ENCODE data around the gene RPL36.
"Not testable (repeated sequence)": the region's sequence is repeated elsewhere in the genome, so short reads cannot be mapped to it uniquely, and the experiment has no call there.

The RPL36 gene

DNA sequence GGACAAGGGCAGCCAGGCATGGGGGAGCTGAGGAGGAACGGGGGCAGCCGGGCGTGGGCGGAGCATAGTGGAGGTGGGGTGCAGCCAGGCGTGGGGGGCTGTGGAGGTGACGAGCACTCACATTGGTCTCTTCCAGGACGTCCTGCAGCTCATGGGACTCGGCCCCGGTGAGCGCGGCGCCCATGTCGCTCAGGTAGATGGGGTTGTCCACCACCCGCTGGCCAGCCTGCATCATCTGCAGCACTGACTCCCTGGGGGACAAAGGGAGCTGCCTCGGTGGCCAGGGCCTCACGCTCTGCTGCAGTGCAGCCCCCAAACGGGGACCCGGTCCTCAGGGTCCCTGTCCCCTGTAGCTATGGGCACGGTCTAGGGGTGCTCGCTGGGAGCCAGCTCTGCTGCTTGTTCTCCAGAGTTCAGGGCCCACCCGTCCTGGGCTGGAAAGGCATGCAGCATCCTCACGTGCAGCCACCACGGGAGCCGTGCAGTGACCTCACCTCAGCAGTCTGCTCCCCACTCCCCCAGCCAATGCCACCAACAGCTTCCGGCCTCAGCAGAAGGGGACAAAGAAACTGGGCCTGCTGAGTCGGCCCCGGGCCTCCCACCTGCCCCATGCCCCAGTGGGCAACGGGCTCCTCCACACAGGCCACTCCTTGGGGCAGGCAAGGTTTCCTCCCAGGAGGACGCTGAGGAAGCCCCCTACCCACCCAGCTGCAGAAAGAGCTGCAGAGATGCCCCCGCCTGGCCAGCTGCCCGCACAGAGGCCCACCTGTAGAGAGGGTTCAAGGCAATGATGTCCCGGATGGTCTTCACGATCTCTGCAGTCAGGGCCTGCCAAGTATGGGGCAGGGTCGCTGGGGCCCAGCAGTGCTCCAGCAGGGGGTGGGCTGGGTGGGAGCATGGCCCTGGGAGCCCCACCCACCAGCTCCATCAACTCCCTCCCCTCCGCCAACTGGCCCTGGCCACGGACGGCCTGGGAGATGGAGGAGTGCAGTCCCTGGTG is 17.8 kb downstream of the RPL36 start:
- DNase-seq = no peak

- no peak for DNase-seq
Measured at GRCh38 chr19:5711025-5711424, 20.9 kb downstream of the RPL36 start.

GRCh38 chr19:5711713-5712161 is 21.6 kb downstream of the RPL36 start:
- no peak for DNase-seq

DNA sequence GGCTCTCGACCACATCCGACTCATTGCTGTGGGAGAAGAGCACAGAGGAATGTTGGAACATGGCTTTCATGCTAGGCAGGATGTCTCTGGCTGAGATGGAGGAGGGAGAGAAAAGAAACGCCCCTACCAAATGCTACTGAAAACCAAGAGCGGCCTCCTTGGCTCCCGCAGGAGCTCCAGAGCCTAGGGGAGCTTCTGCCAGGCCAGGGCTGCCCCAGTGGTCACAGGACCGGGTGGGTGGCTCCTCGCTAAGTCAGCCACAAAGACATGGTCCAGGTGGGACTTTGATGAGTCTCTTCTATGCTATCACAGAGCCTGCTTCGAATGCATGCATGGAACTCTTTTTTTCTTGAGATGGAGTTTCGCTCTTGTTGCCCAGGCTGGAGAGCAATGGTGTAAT is 23.1 kb downstream of the RPL36 start:
- DNase-seq = no peak

GRCh38 chr19:5714816-5715215 is 24.7 kb downstream of the RPL36 start:
- no peak for DNase-seq

DNA sequence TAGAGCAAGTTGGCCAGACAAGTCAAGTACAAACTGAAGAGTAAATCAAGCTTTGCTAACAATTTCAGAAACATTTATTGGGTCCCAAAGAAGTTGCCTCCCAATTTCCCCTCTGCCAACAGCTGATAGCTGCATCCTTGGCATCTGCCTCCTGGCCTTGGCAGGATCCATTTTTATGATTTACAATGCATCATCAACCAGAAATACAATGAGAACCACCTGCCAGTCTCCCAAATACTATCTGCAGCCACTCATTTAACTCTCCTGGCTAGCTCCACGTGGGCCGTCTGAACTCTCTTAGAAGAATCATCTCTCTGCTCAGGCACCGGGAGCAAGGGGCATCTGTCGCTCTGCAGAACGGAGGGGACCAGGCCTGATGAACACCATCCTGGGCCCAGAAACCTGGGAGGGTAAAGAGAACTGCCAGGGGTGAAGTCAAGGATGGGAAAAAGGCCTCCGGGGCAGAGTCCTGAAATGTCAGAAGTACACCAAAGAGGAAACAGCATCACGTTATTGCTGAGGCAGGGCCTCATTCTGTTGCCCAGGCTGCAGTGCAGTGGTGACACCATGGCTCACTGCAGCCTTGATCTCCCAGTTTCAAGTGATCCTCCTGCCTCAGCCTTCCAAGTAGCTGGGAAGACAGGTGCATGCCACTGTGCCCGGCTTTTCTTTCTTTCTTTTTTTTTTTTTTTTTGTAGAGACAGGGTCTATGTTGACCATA is 27.3 kb downstream of the RPL36 start:
- DNase-seq = no peak

- peak; percentile 72 for DNase-seq
Measured at GRCh38 chr19:5718037-5718578, 28.0 kb downstream of the RPL36 start.

DNA sequence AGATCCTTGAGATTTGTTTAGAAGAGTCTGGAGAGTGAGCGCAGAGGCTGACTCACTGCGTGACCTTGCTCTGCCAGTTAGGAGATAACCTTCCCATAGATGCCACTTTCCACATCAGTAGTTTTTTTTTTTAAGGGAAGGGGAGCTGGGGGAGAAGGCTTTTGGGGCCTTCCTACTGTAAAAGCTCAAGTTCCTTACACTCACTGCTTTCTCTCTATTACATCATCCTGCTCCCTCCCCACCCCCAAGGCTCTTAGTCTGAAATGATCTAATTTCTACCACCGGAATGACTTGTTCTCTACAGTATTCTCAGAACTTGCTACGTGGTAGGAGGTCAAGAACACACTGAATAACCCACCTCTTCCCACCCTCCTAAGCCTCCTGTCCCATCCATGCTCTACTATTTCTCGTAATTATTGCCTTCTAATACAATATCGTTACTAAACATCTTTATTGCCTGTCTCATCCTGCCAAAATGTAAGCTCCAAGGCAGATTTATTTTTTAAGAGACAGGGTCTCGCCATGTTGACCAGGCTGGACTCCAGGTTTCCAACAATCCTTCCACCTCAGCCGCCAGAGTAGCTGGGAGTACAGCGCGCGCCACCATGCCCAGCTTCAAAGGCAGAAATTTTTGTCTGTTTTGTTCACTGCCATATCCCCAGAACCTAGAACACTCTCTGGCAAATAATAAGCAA is 28.6 kb downstream of the RPL36 start:
- peak; percentile 95 for DNase-seq

DNA sequence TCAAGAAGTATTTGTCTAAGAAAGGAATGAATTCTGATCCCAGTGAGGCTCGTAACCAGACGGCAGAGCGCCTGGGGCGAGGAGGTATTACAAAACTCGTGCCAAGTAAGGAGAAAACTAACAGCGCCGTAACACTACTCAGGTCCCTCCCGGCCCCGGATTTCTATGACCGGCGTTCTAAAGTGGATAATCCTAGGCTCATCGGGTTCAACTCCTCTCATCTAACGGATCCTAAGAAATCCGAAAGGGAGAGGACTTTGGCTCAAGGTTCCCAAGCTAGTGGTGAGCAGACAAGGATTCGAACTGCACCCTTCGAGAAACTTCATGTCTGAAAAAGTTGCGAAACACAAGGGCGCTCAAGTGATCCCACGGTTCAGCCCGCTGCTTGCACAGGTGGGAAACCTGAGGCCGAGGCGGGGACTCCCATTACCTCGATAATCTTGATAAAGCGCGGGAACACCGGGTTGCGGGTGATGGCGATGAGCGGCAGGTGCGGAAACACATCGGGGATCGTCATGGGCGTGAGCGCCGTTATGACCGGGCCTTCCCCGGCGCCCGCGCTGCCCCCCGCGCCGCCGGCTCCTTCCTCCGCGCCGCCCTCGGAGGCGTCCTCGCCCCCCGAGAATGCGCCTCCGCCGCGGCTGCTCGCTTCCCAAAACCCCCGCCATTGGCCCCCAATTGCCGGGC is 29.3 kb downstream of the RPL36 start:
- no peak for DNase-seq

DNA sequence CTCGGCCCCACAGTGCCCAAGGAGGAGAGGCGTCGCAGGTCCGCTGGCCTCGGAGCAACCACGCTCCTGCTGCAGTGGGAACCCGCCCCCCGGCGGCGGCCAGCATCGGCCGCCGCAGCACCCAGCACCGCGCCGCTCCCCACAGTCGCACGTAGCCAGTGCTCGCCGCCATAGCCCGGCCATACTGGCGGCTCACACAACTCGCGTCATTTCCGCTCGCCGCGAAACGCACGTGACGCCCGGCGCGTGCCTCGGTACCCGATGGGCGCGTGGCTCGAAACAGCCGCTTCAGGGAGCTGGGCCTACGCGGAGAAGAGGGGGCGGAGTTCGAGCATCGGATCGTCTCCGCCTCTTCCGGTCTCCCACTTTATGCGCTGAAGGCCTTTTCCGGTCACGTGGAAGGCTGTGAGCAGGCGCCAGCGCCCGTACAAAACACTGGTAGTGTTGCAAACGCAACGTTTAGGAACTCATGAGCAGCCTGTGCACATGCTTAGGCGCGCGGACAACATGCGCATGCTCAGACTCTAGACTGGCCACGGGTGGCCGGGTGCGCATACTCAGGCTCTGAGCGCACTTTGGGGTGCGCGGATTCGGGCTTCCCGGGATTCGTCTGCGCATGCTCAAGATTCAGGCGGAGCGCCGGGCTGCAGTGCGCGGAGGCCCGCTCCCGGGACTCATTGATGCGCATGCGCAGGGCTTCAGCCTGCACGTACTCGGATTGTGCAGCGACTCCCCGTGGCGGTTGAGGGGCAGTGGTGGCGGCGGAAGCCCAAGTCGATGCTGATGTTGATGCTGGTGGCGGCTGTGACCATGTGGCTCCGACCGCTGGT is 30.1 kb downstream of the RPL36 start, which contains the start of the genes CATSPERD and LONP1:
Gene CATSPERD (plus strand): TSS at position 677 of the 830 bp plus-strand sequence. CDS start 101 bp downstream, at position 778.
Gene LONP1 (minus strand): TSS at position 186 of the 830 bp plus-strand sequence. CDS start 14 bp downstream, at position 172.
- peak; percentile 99 for DNase-seq

DNA sequence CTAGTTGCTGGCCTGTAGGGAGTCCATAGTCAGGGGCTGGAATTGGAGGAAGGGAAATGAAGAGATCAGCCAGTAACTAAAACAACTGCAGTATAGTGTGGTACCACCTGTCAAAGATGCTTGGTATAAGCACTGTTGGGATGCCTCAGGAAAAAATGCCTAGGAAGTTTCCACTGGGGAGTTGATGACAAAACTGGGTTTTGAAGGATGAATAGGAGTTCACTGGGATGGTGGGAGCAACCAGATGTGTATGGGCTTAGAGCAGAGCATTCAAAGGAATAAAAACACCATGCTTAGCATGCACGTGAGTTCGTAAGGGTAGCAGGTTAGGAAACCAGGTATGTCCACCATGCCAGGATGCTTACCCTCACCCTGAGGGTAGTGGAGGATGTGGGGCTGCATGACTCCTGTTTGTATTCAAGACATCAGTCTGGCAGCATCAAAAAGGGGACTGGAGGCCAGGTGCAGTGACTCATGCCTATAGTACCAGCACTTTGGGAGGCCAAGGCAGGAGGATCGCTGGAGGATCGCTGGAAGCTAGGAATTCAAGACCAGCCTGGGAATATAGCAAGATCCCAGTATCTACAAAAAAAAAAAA is 37.5 kb downstream of the RPL36 start:
- no peak for DNase-seq

DNA sequence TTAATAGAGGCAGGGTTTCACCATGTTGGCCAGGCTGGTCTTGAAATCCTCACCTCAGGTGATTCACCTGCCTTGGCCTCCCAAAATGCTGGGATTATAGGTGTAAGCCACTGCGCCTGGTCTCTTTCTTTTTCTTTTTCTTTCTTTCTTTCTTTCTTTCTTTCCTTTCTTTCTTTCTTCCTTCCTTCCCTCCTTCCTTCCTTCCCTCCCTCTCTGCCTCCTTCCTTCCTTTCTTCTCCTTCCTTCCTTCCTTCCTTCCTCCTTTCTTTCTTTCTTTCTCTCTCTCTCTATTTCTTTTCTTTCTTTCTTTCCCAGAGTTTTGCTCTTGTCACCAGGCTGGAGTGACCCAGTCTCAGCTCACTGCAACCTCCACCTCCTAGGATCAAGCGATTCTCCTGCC is 43.1 kb downstream of the RPL36 start:
- not testable (repeated sequence) for DNase-seq

DNA sequence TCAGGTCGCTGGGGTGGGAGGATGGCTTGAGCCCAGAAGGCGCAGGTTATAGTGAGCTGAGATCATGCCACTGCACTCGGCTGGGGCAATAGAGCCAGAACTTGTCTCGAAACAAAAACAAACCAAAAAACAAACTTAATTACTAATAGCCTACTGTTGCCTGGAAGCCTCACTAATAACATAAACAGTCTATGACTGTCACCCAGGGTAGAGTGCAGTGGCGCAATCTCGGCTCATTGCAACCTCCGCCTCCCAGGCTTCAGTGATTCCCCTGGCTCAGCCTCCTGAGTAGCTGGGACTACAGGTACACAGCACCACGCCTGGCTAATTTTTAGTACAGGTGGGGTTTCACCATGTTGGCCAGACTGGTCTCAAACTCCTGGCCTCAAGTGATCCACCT is 48.3 kb downstream of the RPL36 start:
- no peak for DNase-seq
